Measurements from ENCODE around the gene TAB2. TPM values are rescaled to one million over a fixed set of nuclear protein-coding genes. Genes with fewer than 3 reads are reported as not detected.

Gene TAB2
- total and polyA plus RNA-seq, 2 experiments from 2014 or later, result 19.8 to 59.2 TPM

GRCh38 chr6:149414821-149415220, 97.3 kb downstream of the TAB2 start (continued):
- TF ChIP-seq ZNF462 (CRISPR knock-in tag; IDR thresholded peaks at IDR 0.05) (no peak), REST (IDR thresholded peaks at IDR 0.05; ENCODE audit: unreplicated experiment) (no peak), NANOG (IDR thresholded peaks at IDR 0.05; ENCODE audit: borderline replicate concordance) (no peak), STAT1 (IDR thresholded peaks at IDR 0.05; ENCODE audit: unreplicated experiment) (no peak)
- TF ChIP-seq, protein P1, sequence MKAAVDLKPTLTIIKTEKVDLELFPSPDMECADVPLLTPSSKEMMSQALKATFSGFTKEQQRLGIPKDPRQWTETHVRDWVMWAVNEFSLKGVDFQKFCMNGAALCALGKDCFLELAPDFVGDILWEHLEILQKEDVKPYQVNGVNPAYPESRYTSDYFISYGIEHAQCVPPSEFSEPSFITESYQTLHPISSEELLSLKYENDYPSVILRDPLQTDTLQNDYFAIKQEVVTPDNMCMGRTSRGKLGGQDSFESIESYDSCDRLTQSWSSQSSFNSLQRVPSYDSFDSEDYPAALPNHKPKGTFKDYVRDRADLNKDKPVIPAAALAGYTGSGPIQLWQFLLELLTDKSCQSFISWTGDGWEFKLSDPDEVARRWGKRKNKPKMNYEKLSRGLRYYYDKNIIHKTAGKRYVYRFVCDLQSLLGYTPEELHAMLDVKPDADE (IDR thresholded peaks at IDR 0.05), result no peak
